NCI-H82 treated with DMSO at 0.1 percent for 48 hours (cell line): ENCODE measurements around the gene ATRIP.

Source experiments
- DNase-seq: peaks from one replicate; lab custom pipeline; 2025; ENCODE audit not compliant: unreplicated experiment; lab: John Stamatoyannopoulos, UW

The ATRIP gene

GRCh38 chr3:48501196-48501595 lies 54.7 kb downstream of the ATRIP start:
- no peak for DNase-seq

- no peak for DNase-seq
Measured at GRCh38 chr3:48502121-48502520, 55.6 kb downstream of the ATRIP start.

GRCh38 chr3:48502728-48503168 lies 56.2 kb downstream of the ATRIP start:
- DNase-seq = no peak

GRCh38 chr3:48503401-48504050 lies 57.0 kb downstream of the ATRIP start:
- no peak for DNase-seq

- DNase-seq = no peak
Measured at GRCh38 chr3:48504051-48504946, 57.8 kb downstream of the ATRIP start, which contains the start of gene SHISA5. Gene SHISA5, minus strand, starts transcription at chr3:48504174. Its CDS starts 80 bp downstream, at chr3:48504094.

- no peak for DNase-seq
Measured at GRCh38 chr3:48505146-48505545, 58.6 kb downstream of the ATRIP start.

- no peak for DNase-seq
Measured at GRCh38 chr3:48505968-48506504, 59.5 kb downstream of the ATRIP start.

- DNase-seq = no peak
Measured at GRCh38 chr3:48507256-48508061, 60.9 kb downstream of the ATRIP start.

- DNase-seq = no peak
Measured at GRCh38 chr3:48511551-48511950, 65.0 kb downstream of the ATRIP start.

GRCh38 chr3:48514431-48515227 lies 68.1 kb downstream of the ATRIP start:
- DNase-seq = no peak
